PC-3 (cell line): Measurements from ENCODE around the gene PPP6C. TPM values are rescaled to one million over a fixed set of nuclear protein-coding genes. Genes with fewer than 3 reads are reported as not detected.

Experiments
- ATAC-seq: fragments of 200-7000 bp; cut with Tn5 transposase; 2 replicates; pipeline ENCODE4 v1.9.1; 2020; ENCODE audit warnings: mild to moderate bottlenecking, moderate library complexity
- BruUV-seq: library from RNA; stranded (reverse); fragments of 400-500 nt; replicated peaks from 2 replicates; lab custom pipeline; 2021; lab: Mats Ljungman, UMichigan
- CTCF ChIA-PET: fragments of 300-600 bp; sonication (Branson Sonifier 250); formaldehyde crosslinking; loops from one replicate; lab custom pipeline; 2022; ENCODE audit warnings: antibody characterized with exemption; lab: Charles Lee
- POLR2A ChIA-PET: fragments of 300-600 bp; sonication (Branson Sonifier 250); formaldehyde crosslinking; loops from one replicate; lab custom pipeline; 2022; ENCODE audit warnings: antibody characterized with exemption; ENCODE audit not compliant: unreplicated experiment; lab: Charles Lee
- DNase-seq: peaks from one replicate; pipeline ENCODE4 v3.0.0-alpha.2; 2015
- H2AFZ ChIP-seq: fragments of 300-600 bp; sonication (generic); 2 replicates; pipeline ENCODE4 v1.6.0; 2016; ENCODE audit warnings: antibody characterized with exemption, low read length
- H3F3A ChIP-seq: fragments of 300-600 bp; sonication (generic); one replicate; pipeline ENCODE4 v1.6.0; 2017; ENCODE audit warnings: antibody characterized with exemption, low read length, control low read depth, mild to moderate bottlenecking; ENCODE audit not compliant: unreplicated experiment
- H3K27ac ChIP-seq: fragments of 300-600 bp; sonication (generic); 2 replicates; pipeline ENCODE4 v1.5.1; 2016; ENCODE audit warnings: mild to moderate bottlenecking, low read length
- H3K27me3 ChIP-seq: fragments of 300-600 bp; sonication (generic); 2 replicates; pipeline ENCODE4 v1.6.1; 2016; ENCODE audit warnings: low read length, mixed read lengths
- H3K36me3 ChIP-seq: fragments of 300-600 bp; sonication (generic); 2 replicates; pipeline ENCODE4 v1.6.1; 2016; ENCODE audit warnings: low read depth, mixed run types, low read length, mixed read lengths
- H3K4me1 ChIP-seq: fragments of 300-600 bp; sonication (generic); 2 replicates; pipeline ENCODE4 v1.5.1; 2016; ENCODE audit warnings: low read length; ENCODE audit not compliant: insufficient read depth
- H3K4me2 ChIP-seq: fragments of 300-600 bp; sonication (generic); 2 replicates; pipeline ENCODE4 v1.6.0; 2016; ENCODE audit warnings: low read length
- H3K4me3 ChIP-seq: fragments of 300-600 bp; sonication (generic); 2 replicates; pipeline ENCODE4 v1.5.1; 2016; ENCODE audit warnings: mild to moderate bottlenecking, low read length, mixed read lengths
- H3K79me2 ChIP-seq: fragments of 300-600 bp; sonication (generic); 2 replicates; pipeline ENCODE4 v1.6.1; 2017; ENCODE audit warnings: low read length, mixed read lengths
- H3K9ac ChIP-seq: fragments of 300-600 bp; sonication (generic); 2 replicates; pipeline ENCODE4 v1.6.0; 2016; ENCODE audit warnings: mild to moderate bottlenecking, low read length
- H3K9me2 ChIP-seq: fragments of 300-600 bp; sonication (generic); replicated peaks from 2 replicates; pipeline ENCODE4 v1.6.1; 2016; ENCODE audit warnings: mixed run types, low read length, mixed read lengths
- H3K9me3 ChIP-seq: fragments of 300-600 bp; sonication (generic); 2 replicates; pipeline ENCODE4 v1.6.1; 2016; ENCODE audit warnings: low read length, mixed read lengths
- H4K20me1 ChIP-seq: fragments of 300-600 bp; sonication (generic); 2 replicates; pipeline ENCODE4 v1.6.1; 2016; ENCODE audit warnings: low read length, mixed read lengths
- CTCF ChIP-seq: fragments of 300-600 bp; sonication (generic); conservative IDR thresholded peaks from 2 replicates; pipeline ENCODE4 v1.5.1; 2017; ENCODE audit warnings: antibody characterized with exemption, low read depth, mild to moderate bottlenecking, low read length
- EZH2 ChIP-seq: fragments of 300-600 bp; sonication (generic); IDR thresholded peaks from one replicate; pipeline ENCODE4 v1.6.1; 2017; ENCODE audit warnings: antibody characterized with exemption, mild to moderate bottlenecking, low read length; ENCODE audit not compliant: unreplicated experiment
- EZH2phosphoT487 ChIP-seq: fragments of 300-600 bp; sonication (generic); IDR thresholded peaks from 2 replicates; pipeline ENCODE4 v1.6.1; 2018; ENCODE audit warnings: mild to moderate bottlenecking, antibody characterized with exemption, low read length, borderline replicate concordance
- intact Hi-C: fragments of 100-400 bp; cut with micrococcal nuclease; formaldehyde crosslinking; loops from 2 replicates; pipeline ENCODE4 v1.9.0; 2023
- total RNA-seq: library from RNA; depleted of rRNA; stranded (reverse); fragments of >200 nt; gene quantifications from 2 replicates; pipeline ENCODE4 v1.2.3, GENCODE V29; 2014

Gene PPP6C
- total RNA-seq, 1 experiment from 2014 or later = 16.4 TPM

- intact Hi-C loops = no loop called here
These were observed 778 bp upstream of the PPP6C start for GRCh38 chr9:125190361-125190801.

GRCh38 chr9:125189011-125189360, 617 bp downstream of the PPP6C start:
- TSS peak; percentile 80 for BruUV-seq
- Histone ChIP-seq H3K4me3 (peak overlapping the region; percentile 99), H4K20me1 (no peaks in the 10 kb centered on the region), H3K36me3 (no peaks in the 10 kb centered on the region), H3K79me2 (peaks cover 64% of the 10 kb centered on the region), H3K27me3 (no peaks in the 10 kb centered on the region), H3F3A (no peaks in the 10 kb centered on the region), H3K27ac (peak overlapping the region; percentile 55), H3K4me2 (peak overlapping the region; percentile 84), H3K9me2 (no peaks in the 10 kb centered on the region), H3K9me3 (no peaks in the 10 kb centered on the region), H2AFZ (peak overlapping the region; percentile 88), H3K9ac (peak overlapping the region; percentile 98), H3K4me1 (no peaks in the 10 kb centered on the region)
- no peak for DNase-seq
- ChIA-PET CTCF (no interaction called here), POLR2A (no interaction called here)
- intact Hi-C loops = no loop called here
- no peak for TF ChIP-seq EZH2
- TF ChIP-seq CTCF = no peak
- TF ChIP-seq EZH2phosphoT487 = no peak
- ATAC-seq = peak; percentile 30

More at GRCh38 chr9:125190361-125190801, 778 bp upstream of the PPP6C start:
- Histone ChIP-seq H3K27me3 (no peaks in the 10 kb centered on the region), H4K20me1 (no peaks in the 10 kb centered on the region), H3K4me1 (no peaks in the 10 kb centered on the region), H2AFZ (peak overlapping the region; percentile 88), H3K4me2 (peak overlapping the region; percentile 84), H3K27ac (no peak overlapping the region), H3F3A (no peaks in the 10 kb centered on the region), H3K79me2 (peaks cover 51% of the 10 kb centered on the region), H3K4me3 (peak overlapping the region; percentile 99), H3K36me3 (no peaks in the 10 kb centered on the region), H3K9me2 (no peaks in the 10 kb centered on the region), H3K9me3 (no peaks in the 10 kb centered on the region), H3K9ac (peak overlapping the region; percentile 98)
- ATAC-seq (no peak), DNase-seq (no peak)
- no peak for TF ChIP-seq CTCF
- TF ChIP-seq EZH2 = no peak
- no peak for TF ChIP-seq EZH2phosphoT487
- ChIA-PET POLR2A (interaction anchor here (0.6 kb wide), 1 partner anchor 187 kb away, joined by 4 read pairs; no protein-coding TSS in a partner anchor), CTCF (no interaction called here)
- BruUV-seq = no TSS peak

- Histone ChIP-seq H3K27me3 (no peaks in the 10 kb centered on the region), H3K27ac (no peak overlapping the region), H4K20me1 (0 out of 2 replicates have a peak, but pooled peaks cover 9% of the 10 kb centered on the region), H3K4me1 (no peaks in the 10 kb centered on the region), H3K36me3 (no peaks in the 10 kb centered on the region), H3K9me3 (no peaks in the 10 kb centered on the region), H3K4me3 (no peak overlapping the region), H2AFZ (no peak overlapping the region), H3F3A (no peaks in the 10 kb centered on the region), H3K79me2 (peaks cover 93% of the 10 kb centered on the region), H3K9me2 (no peaks in the 10 kb centered on the region), H3K9ac (no peak overlapping the region), H3K4me2 (no peak overlapping the region)
- no peak for ATAC-seq
- intact Hi-C loops = no loop called here
- no TSS peak for BruUV-seq
- no peak for DNase-seq
- TF ChIP-seq EZH2phosphoT487 (no peak), CTCF (no peak), EZH2 (no peak)
- POLR2A ChIA-PET = no interaction called here
- CTCF ChIA-PET = no interaction called here
These were observed 6.0 kb downstream of the PPP6C start for GRCh38 chr9:125183561-125183960.
